OCI-LY3 (cell line): Measurements from ENCODE around the gene ARHGEF10L.
"Not testable (repeated sequence)": the region's sequence is repeated elsewhere in the genome, so short reads cannot be mapped to it uniquely, and the experiment has no call there.

ENCODE experiments used
- H2AFZ ChIP-seq: fragments of 200-600, 300-600 bp; shearing (Covaris generic); 2 replicates; pipeline ENCODE4 v1.6.0; 2014; ENCODE audit warnings: antibody characterized with exemption, low read depth, low read length
- H3K27ac ChIP-seq: fragments of 200-600, 300-600 bp; sonication (generic); 2 replicates; pipeline ENCODE4 v1.5.1; 2014; ENCODE audit warnings: mild to moderate bottlenecking, low read length, moderate library complexity, mixed read lengths
- H3K27me3 ChIP-seq: fragments of 200-600, 300-600 bp; sonication (generic); 2 replicates; pipeline ENCODE4 v1.6.1; 2014; ENCODE audit warnings: low read depth, low read length, mixed read lengths
- H3K36me3 ChIP-seq: fragments of 200-600, 300-600 bp; sonication (generic); replicated peaks from 2 replicates; pipeline ENCODE3; 2014; ENCODE audit warnings: low read depth, low read length, mixed read lengths
- H3K4me1 ChIP-seq: fragments of 300-600, 200-600 bp; sonication (generic); 2 replicates; pipeline ENCODE4 v1.6.1; 2014; ENCODE audit warnings: low read length, mixed read lengths
- H3K4me2 ChIP-seq: fragments of 200-600, 300-600 bp; sonication (generic); 2 replicates; pipeline ENCODE4 v1.6.1; 2014; ENCODE audit warnings: low read length, mixed read lengths
- H3K4me3 ChIP-seq: fragments of 300-600, 200-600 bp; sonication (generic); 2 replicates; pipeline ENCODE4 v1.5.1; 2014; ENCODE audit warnings: antibody characterized with exemption, mild to moderate bottlenecking, low read length, moderate library complexity
- H3K79me2 ChIP-seq: fragments of 300-600, 200-600 bp; shearing (Covaris generic); 2 replicates; pipeline ENCODE4 v1.6.1; 2014; ENCODE audit warnings: mild to moderate bottlenecking, low read length, mixed read lengths
- H3K9ac ChIP-seq: fragments of 300-600, 200-600 bp; shearing (Covaris generic); 2 replicates; pipeline ENCODE4 v1.6.0; 2014; ENCODE audit warnings: mild to moderate bottlenecking, low read length, moderate library complexity
- H3K9me3 ChIP-seq: fragments of 200-600, 300-600 bp; shearing (Covaris generic); 2 replicates; pipeline ENCODE4 v1.6.1; 2014; ENCODE audit warnings: low read length, mixed read lengths; ENCODE audit not compliant: insufficient read depth
- H4K20me1 ChIP-seq: fragments of 200-600, 300-600 bp; sonication (generic); 2 replicates; pipeline ENCODE4 v1.6.1; 2016; ENCODE audit warnings: low read length, mixed read lengths; ENCODE audit not compliant: insufficient read depth
- CTCF ChIP-seq: fragments of 200-600, 300-600 bp; sonication (generic); IDR thresholded peaks from 2 replicates; pipeline ENCODE4 v1.5.1; 2014; ENCODE audit warnings: antibody characterized with exemption, low read length, low read depth
- EZH2phosphoT487 ChIP-seq: fragments of 200-600 bp; shearing (Covaris generic); IDR thresholded peaks from 2 replicates; pipeline ENCODE4 v1.6.1; 2018; ENCODE audit warnings: antibody characterized with exemption, mixed run types, low read depth

Gene ARHGEF10L

DNA sequence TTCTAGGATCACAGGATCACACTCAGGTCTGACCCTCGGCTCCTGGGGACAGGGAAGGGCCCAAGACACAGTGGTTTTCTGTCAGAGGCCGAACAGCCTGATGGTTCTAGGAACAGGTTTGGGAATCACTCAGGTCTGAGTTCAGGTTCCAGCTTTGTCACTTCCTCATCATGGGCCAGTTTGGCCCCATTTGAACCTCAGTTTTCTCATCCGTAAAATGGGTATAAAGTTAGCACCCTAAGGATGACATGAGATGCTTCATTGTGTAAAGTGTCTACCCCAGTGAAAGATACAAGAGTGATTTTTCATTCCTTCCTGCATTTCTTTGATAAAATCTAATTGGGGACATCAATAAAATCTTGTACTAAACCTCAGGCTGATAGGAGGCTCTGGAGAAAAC is 204.4 kb downstream of the ARHGEF10L start:
- peaks cover 15% of the 10 kb centered on the region for H3K27me3 ChIP-seq

DNA sequence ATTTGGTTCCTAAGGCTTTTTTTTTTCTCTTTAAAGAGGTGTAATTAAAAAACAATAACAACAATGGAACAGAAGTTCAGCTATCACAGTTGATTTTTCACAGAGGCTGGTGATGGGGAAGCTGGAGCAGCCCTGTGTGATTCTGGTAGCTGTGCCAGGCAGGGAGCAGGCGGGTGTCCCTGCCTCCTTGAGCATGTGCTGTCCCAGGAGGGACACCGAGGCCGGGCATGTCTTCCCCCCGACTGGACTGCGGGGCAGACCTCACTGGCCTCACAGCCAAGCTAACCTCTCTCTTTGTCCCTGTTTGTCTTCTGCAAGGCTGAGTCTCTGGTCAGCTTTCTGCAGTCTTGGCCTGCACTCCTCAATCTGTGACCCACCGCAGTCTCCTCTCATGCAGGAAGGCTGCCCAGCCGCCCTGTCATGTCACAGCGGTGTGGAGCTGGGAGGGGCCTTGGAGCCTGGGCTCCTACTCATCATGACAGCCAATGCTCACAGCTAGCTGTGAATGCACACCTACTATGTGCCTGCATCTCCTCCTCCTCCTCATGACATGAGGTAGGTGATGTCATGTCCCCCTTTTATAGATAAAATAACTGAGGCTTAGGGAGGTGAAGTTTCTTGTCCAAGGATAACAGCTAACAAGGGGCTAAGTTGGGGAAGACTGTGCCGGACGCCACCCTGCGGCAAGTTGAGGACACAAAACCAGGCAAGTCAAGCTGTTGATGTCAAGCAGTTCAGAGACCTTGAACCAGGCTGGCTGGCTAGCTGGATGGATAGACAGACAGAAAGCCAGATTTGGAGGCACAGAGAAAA is 205.4 kb downstream of the ARHGEF10L start:
- Histone ChIP-seq H3K4me1 (no peaks in the 10 kb centered on the region), H3K9ac (no peak overlapping the region), H3K4me3 (no peak overlapping the region), H3K79me2 (no peaks in the 10 kb centered on the region), H3K9me3 (no peaks in the 10 kb centered on the region), H4K20me1 (no peaks in the 10 kb centered on the region), H3K27me3 (peaks cover 15% of the 10 kb centered on the region), H3K4me2 (no peak overlapping the region), H3K27ac (no peak overlapping the region), H2AFZ (no peak overlapping the region), H3K36me3 (no peaks in the 10 kb centered on the region)
- TF ChIP-seq EZH2phosphoT487 (no peak), CTCF (no peak)

More for the DNA sequence above, 204.4 kb downstream of the ARHGEF10L start:
- no peaks in the 10 kb centered on the region for H3K36me3 ChIP-seq
- no peaks in the 10 kb centered on the region for H4K20me1 ChIP-seq
- H3K9ac ChIP-seq: no peak overlapping the region
- no peaks in the 10 kb centered on the region for H3K79me2 ChIP-seq
- no peak overlapping the region for H3K4me2 ChIP-seq
- no peak overlapping the region for H3K4me3 ChIP-seq
- H3K4me1 ChIP-seq: no peaks in the 10 kb centered on the region
- no peak overlapping the region for H2AFZ ChIP-seq
- H3K27ac ChIP-seq: no peak overlapping the region
- H3K9me3 ChIP-seq: no peaks in the 10 kb centered on the region
- TF ChIP-seq CTCF (no peak), EZH2phosphoT487 (no peak)

- Histone ChIP-seq H3K79me2 (no peaks in the 10 kb centered on the region), H3K4me3 (no peak overlapping the region), H3K27me3 (peaks cover 15% of the 10 kb centered on the region), H3K4me1 (no peaks in the 10 kb centered on the region), H3K27ac (no peak overlapping the region), H3K9me3 (no peaks in the 10 kb centered on the region), H3K4me2 (no peak overlapping the region), H4K20me1 (no peaks in the 10 kb centered on the region), H3K9ac (no peak overlapping the region), H2AFZ (no peak overlapping the region), H3K36me3 (no peaks in the 10 kb centered on the region)
- no peak for TF ChIP-seq EZH2phosphoT487
- no peak for TF ChIP-seq CTCF
Observed at GRCh38 chr1:17745479-17745955, 206.0 kb downstream of the ARHGEF10L start.

DNA sequence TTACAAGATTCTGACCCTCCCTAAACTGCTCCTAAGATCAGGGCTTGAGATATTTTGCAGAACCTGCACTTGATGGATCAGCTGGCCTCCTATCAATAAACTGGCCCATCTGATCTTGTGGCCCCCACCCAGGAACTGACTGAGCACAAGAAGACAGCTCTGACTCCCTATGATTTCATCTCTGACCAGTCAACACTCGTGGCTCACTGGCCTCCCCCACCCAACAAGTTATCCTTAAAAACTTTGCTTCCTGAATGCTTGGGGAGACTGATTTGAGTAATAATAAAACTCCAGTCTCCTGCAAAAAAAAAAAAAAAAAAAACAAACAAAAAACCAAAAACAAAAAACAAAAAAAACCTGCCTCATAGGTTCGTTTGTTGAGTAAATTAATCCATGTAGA is 206.8 kb downstream of the ARHGEF10L start:
- not testable (repeated sequence) for H3K4me2 ChIP-seq, H3K27ac ChIP-seq, H3K9me3 ChIP-seq, H2AFZ ChIP-seq, H3K9ac ChIP-seq, H4K20me1 ChIP-seq, H3K4me1 ChIP-seq, H3K4me3 ChIP-seq, H3K36me3 ChIP-seq, H3K79me2 ChIP-seq
- H3K27me3 ChIP-seq: peaks cover 15% of the 10 kb centered on the region
